K562 (cell line): Measurements from ENCODE around the gene EPHX1. TPM values are rescaled to one million over a fixed set of nuclear protein-coding genes. Genes with fewer than 3 reads are reported as not detected.

Experiments
- ATAC-seq: fragments of 200-7000 bp; cut with Tn5 transposase; 3 replicates; pipeline ENCODE4 v1.9.1; 2020; ENCODE audit warnings: moderate library complexity
- BruUV-seq: library from RNA; stranded (reverse); fragments of 400-500 nt; replicated peaks from 2 replicates; lab custom pipeline; 2021; lab: Mats Ljungman, UMichigan
- CTCF ChIA-PET: fragments of 300-600 bp; formaldehyde crosslinking; extraction: SDS; loops from one replicate; lab custom pipeline; 2021; ENCODE audit warnings: low intra/inter-chr PET ratio; lab: Yijun Ruan, JAX
- POLR2A ChIA-PET: fragments of 300-600, 350-650 bp; sonication (Branson Sonifier 250); formaldehyde crosslinking; extraction: SDS; loops from one replicate; lab custom pipeline; 2021; ENCODE audit warnings: antibody characterized with exemption, inconsistent platforms; lab: Yijun Ruan, JAX
- DNase-seq, 4 experiments: peaks; one replicate each; pipeline versions ENCODE4 v3.0.0 to v3.0.0-alpha.2; 2011 to 2018; ENCODE audit warnings: low spot score in 3 of 4, mixed read lengths in 3 of 4; ENCODE audit errors: extremely low read depth in 1 of 4
- FAIRE-seq: peaks from 2 replicates; lab custom pipeline; 2011; peaks lifted over from hg19 to GRCh38; lab: Jason Lieb, UNC
- H2AFZ ChIP-seq: 2 replicates; pipeline ENCODE4 v1.6.0; 2011; ENCODE audit warnings: low read depth, low read length, control low read depth, inconsistent platforms
- H3K27ac ChIP-seq: fragments of 200-600 bp; 3 replicates; pipeline ENCODE4 v1.8.0; 2011; ENCODE audit warnings: low read depth, mild to moderate bottlenecking, control low read depth, inconsistent platforms, low read length, moderate library complexity, mixed read lengths; ENCODE audit errors: extremely low read depth
- H3K27me3 ChIP-seq, 2 experiments: fragments of 300-600 bp in 1 of 2; 2 replicates in 1 of 2; 3 replicates in 1 of 2; pipeline versions ENCODE4 v1.6.0 to v1.8.0; 2011; ENCODE audit warnings: inconsistent platforms in 2 of 2, low read length in 2 of 2, mild to moderate bottlenecking in 1 of 2, mixed read lengths in 1 of 2, moderate library complexity in 1 of 2; ENCODE audit not compliant: control insufficient read depth in 2 of 2, insufficient read depth in 2 of 2
- H3K36me3 ChIP-seq: fragments of 300-600 bp; 3 replicates; pipeline ENCODE4 v1.8.0; 2011; ENCODE audit warnings: mild to moderate bottlenecking, low read length, inconsistent platforms; ENCODE audit not compliant: control insufficient read depth, insufficient read depth
- H3K4me1 ChIP-seq, 2 experiments: fragments of 200-600 bp in 1 of 2; replicated peaks in 1 of 2; 2 replicates in 1 of 2; 3 replicates in 1 of 2; pipeline versions ENCODE4 v1.5.1 to v1.8.0; 2011; ENCODE audit warnings: inconsistent platforms in 2 of 2, low read length in 2 of 2, mild to moderate bottlenecking in 1 of 2, mixed read lengths in 1 of 2, moderate library complexity in 1 of 2; ENCODE audit not compliant: control insufficient read depth in 2 of 2, insufficient read depth in 2 of 2
- H3K4me2 ChIP-seq: 2 replicates; pipeline ENCODE4 v1.6.1; 2011; ENCODE audit warnings: low read length, control low read depth, inconsistent platforms, mixed read lengths; ENCODE audit not compliant: insufficient read depth
- H3K4me3 ChIP-seq: fragments of 200-600 bp; sonication (generic), shearing (Covaris generic); 2 replicates; pipeline ENCODE4 v1.5.1; 2016; ENCODE audit warnings: control low read depth, inconsistent platforms
- H3K79me2 ChIP-seq: fragments of 200-600 bp; 3 replicates; pipeline ENCODE4 v1.8.0; 2011; ENCODE audit warnings: low read length, inconsistent platforms; ENCODE audit not compliant: control insufficient read depth, insufficient read depth
- H3K9ac ChIP-seq, 2 experiments: 2 replicates each; pipeline versions ENCODE4 v1.6.0 to v1.6.1; 2011; ENCODE audit warnings: low read depth in 2 of 2, low read length in 2 of 2, control low read depth in 1 of 2, inconsistent platforms in 1 of 2, mild to moderate bottlenecking in 1 of 2, mixed read lengths in 1 of 2; ENCODE audit not compliant: insufficient read depth in 1 of 2
- H3K9me1 ChIP-seq: one replicate; pipeline ENCODE4 v1.6.0; 2011; ENCODE audit warnings: inconsistent platforms, mild to moderate bottlenecking, low read length, moderate library complexity; ENCODE audit not compliant: control insufficient read depth, insufficient read depth
- H3K9me3 ChIP-seq: replicated peaks from 2 replicates; pipeline ENCODE4 v1.5.1; 2011; ENCODE audit warnings: low read depth, low read length, inconsistent platforms; ENCODE audit not compliant: control insufficient read depth, insufficient read depth
- H4K20me1 ChIP-seq: replicated peaks from 2 replicates; pipeline ENCODE4 v1.6.1; 2011; ENCODE audit warnings: low read length, inconsistent platforms, mixed read lengths; ENCODE audit not compliant: control insufficient read depth, insufficient read depth
- CREB3 ChIP-seq: fragments of 450-650 bp; conservative IDR thresholded peaks from 2 replicates; pipeline ENCODE4 v1.6.1; 2016; ENCODE audit warnings: missing genetic modification characterization, low read depth, mild to moderate bottlenecking, missing compliant biosample characterization, moderate library complexity
- HMGXB4 ChIP-seq: sonication (generic); formaldehyde crosslinking; IDR thresholded peaks from 2 replicates; pipeline ENCODE4 v1.8.1; 2023; ENCODE audit warnings: mild to moderate bottlenecking, missing genetic modification reagents
- MAFK ChIP-seq: IDR thresholded peaks from 2 replicates; pipeline ENCODE4 v1.6.1; 2011; ENCODE audit warnings: low read length, improper control_type of control experiment
- NFE2L1 ChIP-seq: fragments of 450-650 bp; IDR thresholded peaks from 2 replicates; pipeline ENCODE4 v1.6.1; 2016; ENCODE audit warnings: missing genetic modification characterization, low read depth, mild to moderate bottlenecking, missing compliant biosample characterization, moderate library complexity, borderline replicate concordance
- TARDBP ChIP-seq: fragments of 450-650 bp; IDR thresholded peaks from 2 replicates; pipeline ENCODE4 v1.6.1; 2016
- ZNF140 ChIP-seq: fragments of 250-450 bp; sonication (Bioruptor Pico); IDR thresholded peaks from 2 replicates; pipeline ENCODE4 v1.8.0; 2021; ENCODE audit warnings: moderate library complexity, mild to moderate bottlenecking, inconsistent platforms
- WGBS: fragments of 100-300 bp; shearing (Covaris generic); methylation state at CpG from one replicate; pipeline ENCODE4 v1.1.6; 2016; ENCODE audit warnings: low coverage, mixed read lengths; ENCODE audit not compliant: insufficient coverage; ENCODE audit errors: missing lambda C conversion rate; 5-methylcytosine and 5-hydroxymethylcytosine counted together
- in situ Hi-C: fragments of 300-500 bp; cut with MboI; formaldehyde crosslinking; loops from 4 replicates; pipeline ENCODE4 v1.15.0; 2018; ENCODE audit warnings: inconsistent platforms, mixed read lengths
- intact Hi-C: fragments of 100-400 bp; cut with micrococcal nuclease; formaldehyde crosslinking; loops from 2 replicates; pipeline ENCODE4 v1.14.2; 2022
- polyA plus RNA-seq, 8 experiments: library from polyadenylated mRNA; depleted of rRNA in 4 of 8; stranded (reverse) in 5 of 8; unstranded in 3 of 8; fragments of >200 nt; fragmentation: Nextera tagmentation in 2 of 8; fragmentation: Illumina TruSeq in 1 of 8; extraction: Ambion mirVana in 2 of 8; extraction: Trizol in 1 of 8; gene quantifications; 2 replicates each; pipeline versions ENCODE4 v1.2.1 to v1.2.3, GENCODE V29; 2011 to 2014; ENCODE audit warnings: inconsistent platforms in 1 of 8, missing spikeins in 1 of 8
- total RNA-seq, 7 experiments: library from RNA; depleted of rRNA in 6 of 7; stranded (reverse); fragments of >200 nt in 6 of 7; fragmentation: Illumina TruSeq in 2 of 7; extraction: Trizol in 2 of 7; gene quantifications; 2 replicates each; pipeline versions ENCODE4 v1.2.1 to v1.2.3, GENCODE V29; 2011 to 2021; ENCODE audit warnings: low replicate concordance in 1 of 7

EPHX1 gene
- total and polyA plus RNA-seq, 9 of the 15 experiments (the other 6 are each of a cell fraction or from before 2014, with no cell fraction given): 0.21 to 27.0 (median 6.7) TPM

GRCh38 chr1:225806249-225806648, 3.7 kb upstream of the EPHX1 start:
- no peaks in the 10 kb centered on the region for H3K9me3 ChIP-seq
- H3K4me3 ChIP-seq: no peak overlapping the region
- H3K27ac ChIP-seq: no peak overlapping the region
- no peak overlapping the region for H2AFZ ChIP-seq
- intact Hi-C loops: no loop called here
- in situ Hi-C loops: no loop called here
- H3K4me2 ChIP-seq: no peak overlapping the region
- ChIA-PET CTCF (no interaction called here), POLR2A (interaction anchor here (0.6 to 0.7 kb wide), 2 partner anchors 19 to 360 kb away, joined by 3 read pairs; no protein-coding TSS in a partner anchor)
- H3K27me3 ChIP-seq: no peaks in the 10 kb centered on the region
- H3K79me2 ChIP-seq: no peaks in the 10 kb centered on the region
- no peak for TF ChIP-seq CREB3 (tag)
- TF ChIP-seq ZNF140 (CRISPR knock-in tag): no peak
- no peak for TF ChIP-seq MAFK
- no peak for TF ChIP-seq HMGXB4 (CRISPR knock-in tag)
- no peak for TF ChIP-seq TARDBP
- no peak for TF ChIP-seq NFE2L1
- DNase-seq: no peak
- no peaks in the 10 kb centered on the region for H3K9me1 ChIP-seq
- WGBS: 65% methylated on average over 1 of the region's 1 CpG
- H3K4me1 ChIP-seq: peaks cover 0 to 19% of the 10 kb centered on the region in 2 experiments; a peak in 2 of 5 replicates
- H3K36me3 ChIP-seq: no peaks in the 10 kb centered on the region
- no peak for FAIRE-seq
- no peak for ATAC-seq
- H4K20me1 ChIP-seq: no peaks in the 10 kb centered on the region; the same call in 1 of the 2 replicates
- no TSS peak for BruUV-seq
- H3K9ac ChIP-seq: no peak overlapping the region
